Fibroblast of villous mesenchyme (primary cell): Measurements from ENCODE around the gene ISOC1. TPM values are rescaled to one million over a fixed set of nuclear protein-coding genes. Genes with fewer than 3 reads are reported as not detected.

Experiments used
- DNase-seq: peaks from one replicate; pipeline ENCODE4 v3.0.0-alpha.2; 2010; ENCODE audit warnings: low read depth
- H3K4me3 ChIP-seq: 2 replicates; pipeline ENCODE4 v1.5.1; 2011; ENCODE audit warnings: low read depth, mild to moderate bottlenecking, low read length
- CTCF ChIP-seq: IDR thresholded peaks from 2 replicates; pipeline ENCODE4 v1.5.1; 2012; ENCODE audit warnings: low read depth, mild to moderate bottlenecking, low read length; ENCODE audit not compliant: insufficient read depth
- total RNA-seq: library from RNA; depleted of rRNA; stranded (reverse); fragments of >200 nt; gene quantifications from 2 replicates; pipeline ENCODE4 v1.2.3, GENCODE V29; 2012

ISOC1 gene
- total RNA-seq, 1 donor = 31.1 TPM

GRCh38 chr5:129074903-129075302, 19.6 kb upstream of the ISOC1 start:
- TF ChIP-seq CTCF = no peak
- H3K4me3 ChIP-seq = no peak overlapping the region
- DNase-seq = no peak

- no peak overlapping the region for H3K4me3 ChIP-seq
- no peak for DNase-seq
- TF ChIP-seq CTCF = no peak
These were observed 17.0 kb upstream of the ISOC1 start for GRCh38 chr5:129077433-129078075.

- TF ChIP-seq CTCF = no peak
- no peak for DNase-seq
- no peak overlapping the region for H3K4me3 ChIP-seq
These were observed 16.3 kb upstream of the ISOC1 start for GRCh38 chr5:129078247-129078646.

GRCh38 chr5:129078660-129079059, 15.9 kb upstream of the ISOC1 start:
- no peak overlapping the region for H3K4me3 ChIP-seq
- DNase-seq = no peak
- TF ChIP-seq CTCF = no peak

GRCh38 chr5:129079496-129079895, 15.1 kb upstream of the ISOC1 start:
- H3K4me3 ChIP-seq = no peak overlapping the region
- no peak for TF ChIP-seq CTCF
- no peak for DNase-seq

GRCh38 chr5:129080766-129081165, 13.8 kb upstream of the ISOC1 start:
- H3K4me3 ChIP-seq = no peak overlapping the region
- TF ChIP-seq CTCF = no peak
- DNase-seq = no peak

- no peak overlapping the region for H3K4me3 ChIP-seq
- TF ChIP-seq CTCF = no peak
- no peak for DNase-seq
These were observed 12.1 kb upstream of the ISOC1 start for GRCh38 chr5:129082225-129083136.
